Thoracic aorta (tissue), 2 donors: Measurements from ENCODE around the gene PKN1. TPM values are rescaled to one million over a fixed set of nuclear protein-coding genes. Genes with fewer than 3 reads are reported as not detected.
A peak's percentile ranks its signal among the peaks of the same experiment; 100 is the strongest.

Experiments
- ATAC-seq: fragments of 150-250 bp; one replicate; pipeline ENCODE4 v1.8.0; 2017; ENCODE audit warnings: low read depth; ENCODE audit not compliant: insufficient number of reproducible peaks, low FRiP score
- DNase-seq: peaks from one replicate; pipeline ENCODE4 v3.0.0-alpha.2; 2020; ENCODE audit warnings: low spot score
- H3K27ac ChIP-seq, 2 donors: fragments of 200-600 bp; sonication (generic); 1 replicate in 1 of 2; 2 replicates in 1 of 2; pipeline ENCODE4 v1.5.1; 2016; ENCODE audit warnings: mild to moderate bottlenecking in 2 of 2, moderate library complexity in 2 of 2
- H3K27me3 ChIP-seq: fragments of 200-600 bp; sonication (generic); replicated peaks from 2 replicates; pipeline ENCODE4 v1.6.0; 2016; ENCODE audit warnings: mild to moderate bottlenecking; ENCODE audit not compliant: insufficient read depth
- H3K36me3 ChIP-seq: fragments of 200-600 bp; sonication (generic); one replicate; pipeline ENCODE4 v1.5.1; 2016
- H3K4me1 ChIP-seq, 2 donors: fragments of 200-600 bp; sonication (generic); 1 replicate in 1 of 2; 2 replicates in 1 of 2; pipeline versions ENCODE4 v1.5.1 to v1.6.0; 2016; ENCODE audit warnings: low read depth in 2 of 2, mild to moderate bottlenecking in 1 of 2; ENCODE audit not compliant: control insufficient read depth in 1 of 2
- H3K4me3 ChIP-seq: fragments of 200-600 bp; sonication (generic); 2 replicates; pipeline ENCODE4 v1.5.1; 2016; ENCODE audit warnings: mild to moderate bottlenecking
- H3K9me3 ChIP-seq: fragments of 200-600 bp; sonication (generic); 2 replicates; pipeline ENCODE4 v1.5.1; 2016
- total RNA-seq, 2 donors: library from RNA; depleted of rRNA; stranded (reverse); fragments of >200 nt; gene quantifications; one replicate each; pipeline versions ENCODE4 v1.1.0 to v1.2.3, GENCODE V29; 2016
- TF ChIP-seq, protein P1 (sequence below): fragments of 200-600 bp; sonication (generic); IDR thresholded peaks from one replicate; pipeline ENCODE4 v1.5.1; 2019; ENCODE audit warnings: antibody characterized with exemption

Gene PKN1
- total RNA-seq, 2 donors from 2014 or later: 93.8 to 139 TPM

DNA sequence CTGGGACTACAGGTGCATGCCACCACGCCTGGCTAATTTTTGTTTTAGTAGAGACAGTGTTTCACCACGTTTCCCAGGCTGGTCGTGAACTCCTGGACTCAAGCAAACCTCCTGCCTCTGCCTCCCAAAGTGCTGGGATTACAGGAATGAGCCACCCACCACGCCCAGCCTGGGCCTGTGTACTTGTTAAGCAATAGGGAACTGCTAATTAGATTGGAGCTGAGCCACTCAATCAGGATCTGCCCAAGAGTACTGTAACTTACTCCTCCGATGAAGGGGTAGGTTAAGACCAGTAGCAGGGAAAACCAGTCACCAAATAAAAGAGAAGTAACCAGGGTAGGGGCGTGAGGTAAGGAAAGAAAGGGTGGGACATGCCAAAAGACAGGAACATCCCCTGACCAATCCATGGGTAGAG is 16.3 kb upstream of the PKN1 start:
- Histone ChIP-seq H3K27ac (no peak overlapping the region), H3K36me3 (peaks cover 10% of the 10 kb centered on the region), H3K9me3 (no peaks in the 10 kb centered on the region), H3K4me1 (peaks cover 30 to 39% of the 10 kb centered on the region in 2 donors), H3K27me3 (no peaks in the 10 kb centered on the region), H3K4me3 (no peak overlapping the region)
- DNase-seq (no peak), ATAC-seq (no peak)
- TF ChIP-seq, protein P1, sequence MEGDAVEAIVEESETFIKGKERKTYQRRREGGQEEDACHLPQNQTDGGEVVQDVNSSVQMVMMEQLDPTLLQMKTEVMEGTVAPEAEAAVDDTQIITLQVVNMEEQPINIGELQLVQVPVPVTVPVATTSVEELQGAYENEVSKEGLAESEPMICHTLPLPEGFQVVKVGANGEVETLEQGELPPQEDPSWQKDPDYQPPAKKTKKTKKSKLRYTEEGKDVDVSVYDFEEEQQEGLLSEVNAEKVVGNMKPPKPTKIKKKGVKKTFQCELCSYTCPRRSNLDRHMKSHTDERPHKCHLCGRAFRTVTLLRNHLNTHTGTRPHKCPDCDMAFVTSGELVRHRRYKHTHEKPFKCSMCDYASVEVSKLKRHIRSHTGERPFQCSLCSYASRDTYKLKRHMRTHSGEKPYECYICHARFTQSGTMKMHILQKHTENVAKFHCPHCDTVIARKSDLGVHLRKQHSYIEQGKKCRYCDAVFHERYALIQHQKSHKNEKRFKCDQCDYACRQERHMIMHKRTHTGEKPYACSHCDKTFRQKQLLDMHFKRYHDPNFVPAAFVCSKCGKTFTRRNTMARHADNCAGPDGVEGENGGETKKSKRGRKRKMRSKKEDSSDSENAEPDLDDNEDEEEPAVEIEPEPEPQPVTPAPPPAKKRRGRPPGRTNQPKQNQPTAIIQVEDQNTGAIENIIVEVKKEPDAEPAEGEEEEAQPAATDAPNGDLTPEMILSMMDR: no peak

DNA sequence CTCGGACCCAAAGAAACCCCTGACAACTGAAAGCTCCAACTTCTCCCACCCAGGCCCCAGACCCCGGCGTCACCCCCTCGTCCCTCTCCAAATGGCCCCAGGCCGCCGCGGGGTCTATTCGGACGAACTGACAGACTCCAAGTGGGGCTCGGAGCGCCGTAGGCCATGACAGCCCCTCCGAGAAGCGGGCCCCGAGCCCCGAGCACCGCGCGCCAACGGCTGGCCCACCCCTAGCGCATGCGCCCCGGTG is 14.3 kb upstream of the PKN1 start:
- no peaks in the 10 kb centered on the region for H3K9me3 ChIP-seq
- ATAC-seq (no peak), DNase-seq (no peak)
- peaks cover 26 to 27% of the 10 kb centered on the region in 2 donors for H3K4me1 ChIP-seq
- no peaks in the 10 kb centered on the region for H3K27me3 ChIP-seq
- TF ChIP-seq, protein P1: no peak
- peaks cover 4% of the 10 kb centered on the region for H3K36me3 ChIP-seq
- peak overlapping the region; percentile 70 to 90 for H3K27ac ChIP-seq
- H3K4me3 ChIP-seq: peak overlapping the region; percentile 98

DNA sequence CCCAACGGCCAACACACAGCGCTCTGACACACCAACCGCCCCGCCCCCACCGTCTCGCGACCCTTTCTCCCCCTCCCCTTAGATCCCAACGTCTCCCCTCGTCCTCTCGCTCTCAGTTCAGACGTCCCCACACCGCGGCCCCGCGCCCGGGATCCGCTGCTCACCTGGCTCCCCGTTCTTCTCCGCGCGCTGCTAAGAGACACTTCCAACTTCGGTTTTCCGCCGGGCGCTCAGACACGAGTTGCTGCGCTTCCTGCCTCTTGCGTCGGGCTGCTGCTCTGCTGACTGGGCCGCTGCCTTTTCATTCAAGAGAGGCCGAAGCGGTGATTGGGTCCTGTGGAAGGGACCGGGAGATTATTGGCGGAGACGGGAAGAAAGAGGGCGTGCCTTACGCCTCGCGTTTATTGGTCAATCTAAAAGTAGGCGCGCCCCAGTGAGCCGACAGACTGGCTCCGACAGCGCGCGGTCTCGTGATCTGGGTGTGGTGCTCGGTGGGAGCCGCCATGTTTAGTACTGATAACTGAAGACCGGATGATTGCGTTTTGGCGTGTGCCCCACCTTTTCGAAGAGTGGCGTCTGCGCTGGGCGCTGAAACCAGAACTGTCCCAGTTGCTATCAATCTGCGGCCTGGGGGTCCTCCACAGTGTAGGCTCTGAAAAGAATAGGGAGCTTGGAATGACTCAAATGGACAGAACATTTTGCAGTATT is 13.8 kb upstream of the PKN1 start, which contains the start of gene DDX39A:
Gene DDX39A, minus strand, starts transcription at position 236 of the 708 bp plus-strand sequence. CDS start 6,121 bp downstream, outside the sequence.
- ATAC-seq: peak; percentile 98
- Histone ChIP-seq H3K27ac (peak within 1 kb of the TSS; percentile 70 to 90), H3K9me3 (no peaks in the 10 kb centered on the region), H3K36me3 (peaks cover 4% of the 10 kb centered on the region), H3K4me3 (peak within 1 kb of the TSS; percentile 98), H3K4me1 (peaks cover 23 to 24% of the 10 kb centered on the region in 2 donors), H3K27me3 (no peaks in the 10 kb centered on the region)
- peak; percentile 96 for DNase-seq
- TF ChIP-seq, protein P1: no peak

DNA sequence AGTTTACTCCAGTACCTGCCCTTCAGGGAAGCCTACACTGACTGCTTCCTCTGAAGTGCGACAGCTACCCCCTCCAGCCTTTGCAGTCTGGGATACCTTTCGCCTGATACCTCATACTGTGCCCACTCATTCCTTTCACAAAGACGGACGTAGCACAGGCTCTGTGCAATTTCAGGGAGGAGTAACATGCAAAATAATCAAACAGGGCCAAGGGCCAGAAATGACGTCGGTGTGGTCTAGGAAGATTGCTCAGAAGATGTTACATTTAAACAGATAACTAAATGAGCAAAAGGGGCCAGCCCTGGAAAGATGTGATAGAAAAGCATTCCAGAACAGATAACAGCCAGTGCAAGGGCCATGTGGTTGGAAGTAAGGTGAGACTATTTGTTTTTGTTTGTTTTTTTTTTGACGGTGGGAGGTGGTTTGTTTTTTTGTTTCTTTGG is 7.4 kb upstream of the PKN1 start:
- no peak for ATAC-seq

DNA sequence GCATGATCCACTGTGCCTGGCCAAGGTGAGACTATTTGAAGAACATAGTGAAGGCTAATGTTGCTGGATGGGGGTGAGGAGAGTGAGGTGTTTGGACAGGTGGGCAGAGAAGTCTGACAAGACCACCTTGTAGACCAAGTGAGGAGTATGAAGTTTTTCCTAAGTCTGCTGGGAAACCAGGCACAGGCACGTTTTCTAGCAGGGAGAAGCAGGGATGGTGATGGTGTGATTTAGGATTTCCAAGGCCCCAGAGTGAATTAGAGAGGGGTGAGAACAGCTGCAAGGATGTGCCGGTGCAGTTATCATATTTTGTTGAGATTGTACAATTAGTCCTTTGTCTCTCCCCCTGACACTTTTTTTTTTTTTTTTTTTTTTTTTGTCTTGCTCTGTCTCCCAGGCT is 5.6 kb upstream of the PKN1 start:
- no peak overlapping the region for H3K27ac ChIP-seq
- DNase-seq (no peak), ATAC-seq (no peak)
- H3K27me3 ChIP-seq: no peaks in the 10 kb centered on the region
- H3K4me3 ChIP-seq: no peak overlapping the region
- H3K36me3 ChIP-seq: no peaks in the 10 kb centered on the region
- no peaks in the 10 kb centered on the region for H3K9me3 ChIP-seq
- TF ChIP-seq, protein P1: no peak
- peaks cover 0 to 10% of the 10 kb centered on the region in 2 donors for H3K4me1 ChIP-seq

More for the DNA sequence above, 7.4 kb upstream of the PKN1 start:
- H3K4me3 ChIP-seq: no peak overlapping the region
- H3K36me3 ChIP-seq: no peaks in the 10 kb centered on the region
- no peak overlapping the region for H3K27ac ChIP-seq
- TF ChIP-seq, protein P1: no peak
- DNase-seq: no peak
- no peaks in the 10 kb centered on the region for H3K9me3 ChIP-seq
- no peaks in the 10 kb centered on the region for H3K27me3 ChIP-seq
- H3K4me1 ChIP-seq: no peaks in the 10 kb centered on the region
